KMS-11 (cell line): ENCODE data around the gene REV1.

ENCODE experiments used
- H2AFZ ChIP-seq: fragments of 200-600 bp; sonication (generic); 2 replicates; pipeline ENCODE4 v1.6.1; 2016; ENCODE audit warnings: antibody characterized with exemption, mixed run types, low read depth
- H3K27ac ChIP-seq: fragments of 200-600 bp; sonication (generic); 2 replicates; pipeline ENCODE4 v1.6.1; 2016; ENCODE audit warnings: mild to moderate bottlenecking, mixed run types
- H3K27me3 ChIP-seq: fragments of 200-600 bp; sonication (generic); 2 replicates; pipeline ENCODE4 v1.6.1; 2017; ENCODE audit warnings: mild to moderate bottlenecking, low read depth, mixed run types, moderate library complexity; ENCODE audit not compliant: insufficient read depth
- H3K36me3 ChIP-seq: fragments of 200-600 bp; sonication (generic); 2 replicates; pipeline ENCODE4 v1.6.1; 2017; ENCODE audit warnings: mild to moderate bottlenecking, mixed run types; ENCODE audit not compliant: insufficient read depth
- H3K4me1 ChIP-seq: fragments of 200-600 bp; sonication (generic); 2 replicates; pipeline ENCODE4 v1.6.1; 2016; ENCODE audit warnings: mild to moderate bottlenecking, low read depth, mixed run types; ENCODE audit not compliant: poor library complexity, severe bottlenecking
- H3K4me2 ChIP-seq: fragments of 200-600 bp; sonication (generic); 2 replicates; pipeline ENCODE4 v1.7.0; 2016; ENCODE audit warnings: mild to moderate bottlenecking, mixed run types
- H3K4me3 ChIP-seq: fragments of 200-600 bp; sonication (generic); IDR thresholded peaks from 2 replicates; pipeline ENCODE4 v1.6.1; 2017; ENCODE audit warnings: low read depth, low read length, mixed read lengths; ENCODE audit not compliant: insufficient read depth
- H3K79me2 ChIP-seq: fragments of 200-600 bp; sonication (generic); 2 replicates; pipeline ENCODE4 v1.6.1; 2016; ENCODE audit warnings: low read depth, mixed run types; ENCODE audit not compliant: insufficient read depth
- H3K9ac ChIP-seq: fragments of 200-600 bp; sonication (generic); 2 replicates; pipeline ENCODE4 v1.6.1; 2016; ENCODE audit warnings: mild to moderate bottlenecking, mixed run types
- H4K20me1 ChIP-seq: fragments of 200-600 bp; sonication (generic); 2 replicates; pipeline ENCODE4 v1.6.1; 2016; ENCODE audit warnings: mild to moderate bottlenecking, mixed run types; ENCODE audit not compliant: insufficient read depth
- CTCF ChIP-seq: fragments of 200-600 bp; sonication (generic); conservative IDR thresholded peaks from 2 replicates; pipeline ENCODE4 v1.6.1; 2017; ENCODE audit warnings: low read depth, mild to moderate bottlenecking, antibody characterized with exemption, low read length, moderate library complexity, mixed read lengths

The REV1 gene

GRCh38 chr2:99444222-99444621, 45.6 kb downstream of the REV1 start:
- Histone ChIP-seq H3K36me3 (no peaks in the 10 kb centered on the region), H3K27ac (no peak overlapping the region)
- no peak for TF ChIP-seq CTCF

GRCh38 chr2:99442837-99443236, 47.0 kb downstream of the REV1 start:
- H3K36me3 ChIP-seq, result peaks cover 6% of the 10 kb centered on the region; the same call in 1 of the 2 replicates

More at GRCh38 chr2:99444222-99444621, 45.6 kb downstream of the REV1 start:
- Histone ChIP-seq H3K4me2 (no peak overlapping the region), H3K9ac (no peak overlapping the region), H3K4me1 (no peaks in the 10 kb centered on the region), H3K27me3 (no peaks in the 10 kb centered on the region), H3K4me3 (no peak overlapping the region), H3K79me2 (peaks cover 14% of the 10 kb centered on the region; the same call in 1 of the 2 replicates), H4K20me1 (no peaks in the 10 kb centered on the region), H2AFZ (no peak overlapping the region)

GRCh38 chr2:99439971-99440505, 49.8 kb downstream of the REV1 start:
- no peak overlapping the region for H3K4me2 ChIP-seq
- no peaks in the 10 kb centered on the region for H3K27me3 ChIP-seq
- no peak overlapping the region for H3K9ac ChIP-seq
- H3K4me3 ChIP-seq, result no peak overlapping the region
- H4K20me1 ChIP-seq, result no peaks in the 10 kb centered on the region
- peaks cover 6% of the 10 kb centered on the region; the same call in 1 of the 2 replicates for H3K36me3 ChIP-seq
- H3K27ac ChIP-seq, result no peak overlapping the region
- TF ChIP-seq CTCF, result no peak
- peaks cover 4% of the 10 kb centered on the region; the same call in 1 of the 2 replicates for H3K79me2 ChIP-seq
- H3K4me1 ChIP-seq, result no peaks in the 10 kb centered on the region
- no peak overlapping the region for H2AFZ ChIP-seq

More at GRCh38 chr2:99442837-99443236, 47.0 kb downstream of the REV1 start:
- Histone ChIP-seq H3K27ac (no peak overlapping the region), H2AFZ (no peak overlapping the region), H3K9ac (no peak overlapping the region), H3K4me2 (no peak overlapping the region), H3K4me1 (no peaks in the 10 kb centered on the region), H4K20me1 (no peaks in the 10 kb centered on the region), H3K27me3 (no peaks in the 10 kb centered on the region), H3K79me2 (peaks cover 14% of the 10 kb centered on the region; the same call in 1 of the 2 replicates), H3K4me3 (no peak overlapping the region)
- TF ChIP-seq CTCF, result no peak

GRCh38 chr2:99436874-99437273, 52.9 kb downstream of the REV1 start:
- Histone ChIP-seq H3K27ac (no peak overlapping the region), H2AFZ (no peak overlapping the region), H3K27me3 (no peaks in the 10 kb centered on the region), H3K4me3 (no peak overlapping the region), H3K79me2 (no peaks in the 10 kb centered on the region), H3K4me1 (no peaks in the 10 kb centered on the region), H4K20me1 (no peaks in the 10 kb centered on the region), H3K4me2 (no peak overlapping the region), H3K9ac (no peak overlapping the region), H3K36me3 (peaks cover 6% of the 10 kb centered on the region; the same call in 1 of the 2 replicates)
- TF ChIP-seq CTCF, result no peak
